HuH-7.5 (cell line): ENCODE measurements around the gene ETV1.
A peak's percentile ranks its signal among the peaks of the same experiment; 100 is the strongest.
"Not testable (repeated sequence)": the region's sequence is repeated elsewhere in the genome, so short reads cannot be mapped to it uniquely, and the experiment has no call there.

Source experiments
- DNase-seq: peaks from one replicate; pipeline ENCODE4 v3.0.0; 2011; ENCODE audit warnings: low spot score

Gene ETV1

DNA sequence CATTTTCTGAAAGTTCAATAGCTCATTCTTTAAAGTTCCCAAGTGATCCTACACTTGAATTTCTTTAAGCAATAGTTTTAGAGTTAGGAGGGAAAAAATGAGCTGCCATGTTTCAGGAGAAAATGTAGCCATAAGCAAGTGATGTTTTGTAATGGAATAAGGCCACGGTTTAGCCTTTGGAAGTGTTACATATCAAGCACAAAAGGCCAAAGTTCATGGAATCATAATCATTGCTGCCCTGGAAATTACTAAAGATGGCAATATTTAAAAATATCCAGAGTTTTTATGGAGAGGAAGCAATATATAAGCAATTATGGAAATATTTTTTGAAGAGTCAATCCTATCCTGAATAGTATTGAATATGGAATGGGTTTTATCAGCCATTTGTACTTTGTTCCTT, 68.4 kb downstream of the ETV1 start:
- DNase-seq: no peak

DNA sequence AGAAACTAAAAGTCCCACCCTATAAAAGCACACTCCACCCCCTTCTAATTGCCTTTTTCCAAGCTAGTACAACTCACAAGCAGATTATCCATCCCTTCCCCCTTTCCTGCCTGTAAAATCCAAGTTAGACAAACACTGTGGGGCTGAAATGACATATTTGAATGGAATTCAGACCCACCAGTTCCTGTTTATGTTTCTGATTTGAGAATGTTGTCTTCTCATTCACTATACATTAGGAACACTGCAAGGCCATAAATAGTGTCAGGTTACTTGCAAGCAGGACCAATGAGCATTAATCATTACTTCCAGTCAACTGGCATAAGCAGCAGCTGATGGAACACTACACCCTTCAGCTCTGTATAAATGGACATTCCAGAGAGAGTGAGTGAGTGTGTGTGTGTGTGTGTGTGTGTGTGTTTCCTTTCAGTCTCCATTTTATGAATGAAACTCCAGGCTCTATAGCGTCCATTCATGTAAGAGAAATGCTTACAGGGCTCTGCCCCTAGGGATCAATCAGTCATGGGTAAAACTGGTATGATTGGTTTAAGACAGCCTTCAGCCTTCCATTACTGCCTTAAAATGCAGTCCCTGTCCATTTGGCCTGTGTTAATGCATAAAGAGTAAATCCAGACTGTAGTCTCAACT, 69.3 kb downstream of the ETV1 start:
- peak; percentile 27 for DNase-seq

DNA sequence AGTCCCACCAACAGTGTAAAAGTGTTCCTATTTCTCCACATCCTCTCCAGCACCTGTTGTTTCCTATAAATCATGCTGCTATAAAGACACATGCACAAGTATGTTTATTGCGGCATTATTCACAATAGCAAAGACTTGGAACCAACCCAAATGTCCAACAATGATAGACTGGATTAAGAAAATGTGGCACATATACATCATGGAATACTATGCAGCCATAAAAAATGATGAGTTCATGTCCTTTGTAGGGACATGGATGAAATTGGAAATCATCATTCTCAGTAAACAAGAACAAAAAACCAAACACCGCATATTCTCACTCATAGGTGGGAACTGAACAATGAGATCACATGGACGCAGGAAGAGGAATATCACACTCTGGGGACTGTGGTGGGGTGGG, 71.1 kb downstream of the ETV1 start:
- DNase-seq: not testable (repeated sequence)

DNA sequence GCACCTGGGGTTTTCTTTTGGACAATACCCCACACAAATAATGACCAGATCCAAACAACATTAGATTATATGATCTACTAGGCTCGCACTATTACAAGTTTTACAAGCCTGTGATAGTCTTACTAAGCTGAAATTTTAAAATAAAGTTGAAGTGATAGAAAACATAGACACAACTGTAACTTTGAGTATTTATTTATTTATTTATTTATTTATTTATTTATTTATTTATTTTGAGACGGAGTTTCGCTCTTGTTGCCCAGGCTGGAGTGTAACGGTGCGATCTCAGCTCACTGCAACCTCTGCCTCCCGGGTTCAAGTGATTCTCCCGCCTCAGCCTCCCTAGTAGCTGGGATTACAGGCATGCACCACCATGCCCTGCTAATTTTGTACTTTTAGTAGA, 72.4 kb downstream of the ETV1 start:
- not testable (repeated sequence) for DNase-seq

- DNase-seq: no peak
Measured at GRCh38 chr7:13915891-13916290, 73.6 kb downstream of the ETV1 start.

- no peak for DNase-seq
Measured at GRCh38 chr7:13912715-13913278, 76.7 kb downstream of the ETV1 start.

DNA sequence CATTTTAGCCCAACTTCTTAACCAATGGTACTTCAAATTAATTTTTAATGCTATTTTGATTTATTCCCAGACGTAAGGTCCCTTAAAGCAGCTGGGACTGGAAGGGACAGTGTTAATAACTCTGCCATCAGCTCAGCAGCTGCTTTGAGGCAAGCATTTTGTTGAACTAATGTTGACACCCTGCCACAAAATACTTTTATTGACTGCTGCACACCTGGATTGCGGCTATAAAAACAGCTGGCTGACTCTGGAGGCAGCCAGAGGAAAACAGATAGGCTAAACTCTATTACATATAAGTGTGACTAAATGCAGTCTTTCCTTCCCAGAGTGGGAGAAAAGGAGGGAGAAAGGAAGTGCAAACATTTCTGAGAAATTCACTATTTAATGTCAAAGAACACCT, 77.6 kb downstream of the ETV1 start:
- DNase-seq: no peak

GRCh38 chr7:13910805-13911551, 78.5 kb downstream of the ETV1 start:
- DNase-seq: no peak

GRCh38 chr7:13908667-13909397, 80.6 kb downstream of the ETV1 start:
- DNase-seq: no peak

DNA sequence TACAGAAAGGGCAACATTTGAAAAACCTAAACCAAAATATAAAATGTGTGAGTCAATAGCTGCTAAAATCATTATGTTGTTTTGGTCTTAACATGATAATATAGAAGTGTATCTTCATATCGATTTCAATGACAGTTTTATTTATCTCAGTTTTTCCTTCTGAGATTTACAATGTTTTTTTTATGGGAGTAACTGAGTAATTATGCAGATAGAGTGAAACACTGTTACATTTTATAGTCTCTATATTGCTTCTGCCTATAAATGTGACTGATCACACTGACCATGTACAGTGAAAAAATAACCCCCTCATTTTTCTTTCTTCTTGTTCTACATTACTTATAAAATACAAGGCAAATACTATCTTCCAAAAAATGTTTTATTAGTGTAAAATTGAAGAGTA, 81.6 kb downstream of the ETV1 start:
- no peak for DNase-seq

GRCh38 chr7:13904689-13905088, 84.8 kb downstream of the ETV1 start:
- no peak for DNase-seq

DNA sequence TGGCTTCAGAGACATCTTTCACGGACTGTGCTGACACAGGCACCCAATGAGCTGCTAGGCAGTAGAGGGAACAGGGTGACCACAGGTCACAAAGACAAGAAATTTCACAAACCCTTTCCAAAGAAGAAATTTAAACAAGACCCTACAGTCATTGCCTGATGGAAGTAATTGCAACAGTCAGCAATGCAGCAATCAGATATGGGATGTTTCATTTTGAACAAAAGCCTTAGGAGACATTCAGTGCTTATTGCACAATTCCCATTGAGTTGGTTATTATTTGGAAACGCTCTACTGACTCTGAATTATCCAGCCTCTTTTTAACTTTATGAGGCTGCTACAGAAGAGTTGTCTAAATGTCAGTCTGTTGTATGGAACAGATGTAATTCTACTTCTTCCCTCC, 85.5 kb downstream of the ETV1 start:
- DNase-seq: no peak

DNA sequence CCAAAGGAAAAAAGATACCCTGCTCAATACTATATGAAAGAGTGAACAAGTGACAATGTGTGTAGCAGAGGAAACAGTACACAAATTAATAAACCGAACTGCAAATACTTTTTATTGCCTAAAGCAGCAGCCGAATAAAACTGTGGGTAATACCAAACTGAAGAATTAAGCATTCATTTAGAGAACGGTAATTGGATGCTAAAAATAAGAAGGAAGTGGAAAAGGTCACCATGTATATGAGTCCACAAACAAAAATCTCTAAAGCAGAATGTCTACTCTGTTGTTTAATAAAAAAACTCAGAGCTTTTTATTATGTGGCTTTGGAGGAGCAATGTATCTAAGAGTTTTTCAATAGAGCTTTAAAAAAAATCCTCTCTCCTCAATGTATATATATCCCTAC, 87.9 kb downstream of the ETV1 start:
- DNase-seq: no peak

DNA sequence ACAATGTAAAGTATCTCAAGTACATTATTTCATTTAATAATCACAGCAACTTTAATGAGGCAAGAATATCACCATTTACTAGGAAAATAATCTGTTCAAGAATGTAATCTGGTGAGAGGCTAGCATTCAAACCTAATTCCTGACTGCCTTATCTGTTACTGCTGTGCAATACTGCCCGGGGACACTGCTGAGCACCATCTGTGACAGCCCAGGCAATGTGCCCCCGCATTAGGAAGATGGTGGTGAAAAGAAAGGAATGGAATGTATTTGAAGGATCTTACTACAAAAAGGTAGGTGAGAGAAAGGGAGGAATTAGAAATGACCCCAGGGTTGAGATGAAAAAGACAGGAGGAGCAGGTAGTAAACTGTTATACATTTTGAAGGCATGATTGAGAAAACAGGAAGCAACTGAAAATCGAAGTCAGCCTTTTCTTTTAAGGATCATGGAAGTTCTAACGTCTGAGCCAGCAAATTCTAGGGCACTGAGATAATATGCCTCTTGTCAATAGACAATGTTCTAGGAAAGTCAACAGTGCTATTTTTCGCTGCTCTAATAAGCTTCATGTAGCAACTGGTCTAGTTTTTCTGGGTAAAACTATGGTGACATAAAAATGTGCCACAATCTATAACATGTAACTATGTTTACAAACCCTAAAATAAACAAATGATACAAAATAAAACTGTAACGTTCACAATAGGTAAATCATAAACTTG, 90.4 kb downstream of the ETV1 start:
- DNase-seq: no peak

- DNase-seq: no peak
Measured at GRCh38 chr7:13897819-13898218, 91.6 kb downstream of the ETV1 start.

- DNase-seq: no peak
Measured at GRCh38 chr7:13894954-13895353, 94.5 kb downstream of the ETV1 start.

GRCh38 chr7:13894377-13894776, 95.1 kb downstream of the ETV1 start:
- DNase-seq: no peak

GRCh38 chr7:13890793-13891192, 98.7 kb downstream of the ETV1 start:
- no peak for DNase-seq

GRCh38 chr7:13886356-13886755, 103.1 kb downstream of the ETV1 start:
- no peak for DNase-seq

GRCh38 chr7:13882051-13882450, 107.4 kb downstream of the ETV1 start:
- no peak for DNase-seq

GRCh38 chr7:13880789-13881188, 108.7 kb downstream of the ETV1 start:
- DNase-seq: no peak

GRCh38 chr7:13879994-13880686, 109.3 kb downstream of the ETV1 start:
- DNase-seq: no peak
